Effector CD8-positive, alpha-beta T cell (primary cell): ENCODE data around the gene SP6.

Source experiments
- DNase-seq: peaks from one replicate; lab custom pipeline; 2025; lab: John Stamatoyannopoulos, UW

Gene SP6

DNA sequence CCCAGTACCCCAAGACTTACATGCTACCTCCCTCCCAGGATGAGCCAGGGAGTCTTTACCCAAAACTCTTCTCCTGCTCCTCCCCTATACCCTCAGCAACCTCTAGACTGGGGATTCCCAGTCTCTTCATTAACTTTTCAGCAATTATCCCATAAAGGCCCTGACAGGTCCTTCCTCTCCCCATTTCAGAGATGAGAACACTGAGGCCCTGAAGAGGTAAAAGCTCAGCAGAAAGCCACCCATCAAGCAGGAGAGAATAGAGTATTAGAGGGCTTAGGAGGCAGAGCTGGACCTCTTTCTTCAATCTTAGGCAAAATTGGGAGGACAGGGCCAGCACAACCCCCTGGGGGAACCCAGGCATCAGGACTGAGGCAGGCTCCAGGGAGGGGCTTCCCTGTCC is 5.9 kb upstream of the SP6 start:
- no peak for DNase-seq

DNA sequence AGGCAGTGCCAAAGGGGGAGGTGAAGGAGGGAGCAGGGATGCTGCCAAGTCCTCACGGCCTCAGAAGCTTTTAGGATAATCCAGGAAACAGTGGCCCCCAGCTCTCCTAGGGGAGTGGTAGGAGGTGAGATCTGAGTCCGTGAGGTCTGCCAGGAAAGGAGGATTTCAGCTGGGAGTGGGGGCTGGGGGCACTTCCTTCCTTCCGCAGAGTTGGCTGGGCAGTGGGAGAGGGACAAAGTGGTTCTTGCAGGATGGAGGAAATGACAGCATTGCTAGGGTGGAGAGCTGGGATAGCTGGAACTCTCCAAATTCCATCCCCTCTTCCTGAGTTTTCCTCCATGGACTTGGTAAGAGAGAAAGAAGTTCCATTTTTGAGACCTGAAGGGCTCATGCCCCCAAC is 4.8 kb upstream of the SP6 start:
- no peak for DNase-seq

- DNase-seq: no peak
These were observed 2.7 kb upstream of the SP6 start for GRCh38 chr17:47853616-47854015.

- no peak for DNase-seq
These were observed 1.4 kb upstream of the SP6 start for GRCh38 chr17:47852113-47852949.

DNA sequence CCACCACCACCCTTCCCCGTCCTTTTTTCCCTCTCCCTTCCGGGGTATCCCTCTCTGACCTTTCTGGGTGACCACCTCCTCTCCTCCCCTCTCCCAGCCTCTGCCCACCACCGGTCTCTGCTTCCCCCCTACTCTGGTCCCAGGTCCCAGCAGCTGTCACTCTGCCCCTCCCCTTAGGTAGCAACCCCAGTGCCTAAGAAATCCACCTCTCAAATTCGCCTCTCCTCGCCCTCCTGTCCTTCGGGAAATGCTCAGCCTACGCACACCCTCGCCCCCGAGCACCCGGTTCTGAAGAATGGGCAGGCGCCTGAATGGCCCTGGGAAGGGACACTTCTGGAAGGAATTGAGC is 775 bp upstream of the SP6 start:
- no peak for DNase-seq

- no peak for DNase-seq
These were observed 631 bp downstream of the SP6 start for GRCh38 chr17:47850373-47850691.

DNA sequence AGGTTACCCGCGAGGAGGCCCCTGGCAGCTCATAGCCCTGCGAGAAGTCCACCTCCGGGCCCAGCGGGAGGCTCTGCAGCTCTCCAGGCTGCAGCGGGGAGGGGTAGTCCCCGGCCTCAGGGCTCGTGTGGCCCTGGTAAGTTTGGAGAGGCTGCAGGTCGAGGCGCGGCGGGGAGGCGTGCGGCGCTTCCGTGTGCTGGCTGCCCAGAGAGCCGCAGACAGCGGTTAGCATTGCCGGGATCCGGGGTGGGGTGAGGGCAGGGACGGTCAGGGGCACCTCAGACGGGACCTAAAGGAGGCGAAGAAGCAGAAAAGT is 2.8 kb downstream of the SP6 start:
- DNase-seq: no peak

- no peak for DNase-seq
These were observed 3.4 kb downstream of the SP6 start for GRCh38 chr17:47847341-47848197.

GRCh38 chr17:47846716-47847340 is 4.1 kb downstream of the SP6 start:
- no peak for DNase-seq

GRCh38 chr17:47845716-47846075 is 5.3 kb downstream of the SP6 start:
- no peak for DNase-seq

DNA sequence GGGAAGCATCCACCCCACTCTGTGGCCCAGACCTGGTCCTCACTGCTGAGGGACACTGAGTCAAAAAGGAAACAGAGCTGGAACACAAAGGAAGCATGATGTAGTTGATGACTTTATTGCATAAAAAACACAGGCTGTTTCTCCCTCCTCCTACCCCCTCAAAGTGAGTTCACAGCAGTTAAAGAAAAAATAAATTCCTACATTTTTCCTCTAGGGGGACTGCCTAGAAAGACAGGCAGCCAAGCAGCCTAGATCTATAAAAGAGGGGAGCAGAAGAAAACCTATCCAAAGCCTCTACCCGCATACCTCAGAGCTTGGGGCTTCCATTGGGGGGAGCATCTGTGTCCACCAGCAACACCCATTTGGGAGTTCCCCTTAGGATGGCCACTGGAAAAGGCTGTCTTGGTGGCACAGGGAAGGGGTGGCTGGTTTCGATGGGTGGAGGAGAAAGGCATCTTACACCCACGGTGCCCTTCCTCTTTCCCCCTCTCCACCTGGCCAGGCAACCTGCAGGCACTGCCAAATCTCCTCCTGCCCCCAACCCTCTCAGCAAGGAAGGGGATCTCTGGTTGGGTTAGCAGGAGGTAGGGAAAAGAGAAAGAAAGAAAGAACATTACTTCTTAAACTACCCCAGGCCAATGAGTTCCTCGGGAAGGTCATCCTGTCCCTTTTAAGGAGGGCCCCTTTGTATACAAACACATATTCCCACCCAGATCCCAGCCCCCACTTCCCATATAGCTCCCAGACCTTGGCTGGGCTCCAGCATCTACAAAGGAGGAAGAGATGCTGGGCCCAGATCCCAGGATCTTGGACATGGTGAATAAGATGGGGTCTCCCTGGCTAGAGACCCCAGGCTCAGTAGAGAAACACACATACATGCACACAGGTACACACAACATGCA is 5.9 kb downstream of the SP6 start:
- DNase-seq: no peak

DNA sequence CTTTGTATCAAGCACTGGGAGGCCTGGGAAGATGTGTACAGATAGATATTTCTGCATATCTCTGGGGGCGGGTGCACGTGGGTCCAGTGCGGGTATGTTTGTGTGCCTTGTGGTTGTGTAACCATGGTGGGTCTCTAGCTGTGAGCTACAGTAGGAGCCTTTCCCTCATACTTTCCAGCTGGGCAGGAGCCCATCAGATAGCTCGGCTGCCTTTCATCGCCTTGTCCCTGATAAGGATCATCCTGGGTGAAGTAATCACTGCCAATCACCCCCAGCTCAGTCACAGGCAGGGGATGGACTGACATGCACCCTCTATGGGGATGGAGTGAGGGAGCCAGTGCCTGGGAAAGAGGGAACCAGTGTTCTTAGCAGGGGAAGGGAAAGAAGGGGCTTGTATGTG is 6.7 kb downstream of the SP6 start:
- DNase-seq: no peak

- DNase-seq: no peak
These were observed 7.6 kb downstream of the SP6 start for GRCh38 chr17:47843391-47843730.

GRCh38 chr17:47841488-47842291 is 9.3 kb downstream of the SP6 start:
- DNase-seq: no peak

DNA sequence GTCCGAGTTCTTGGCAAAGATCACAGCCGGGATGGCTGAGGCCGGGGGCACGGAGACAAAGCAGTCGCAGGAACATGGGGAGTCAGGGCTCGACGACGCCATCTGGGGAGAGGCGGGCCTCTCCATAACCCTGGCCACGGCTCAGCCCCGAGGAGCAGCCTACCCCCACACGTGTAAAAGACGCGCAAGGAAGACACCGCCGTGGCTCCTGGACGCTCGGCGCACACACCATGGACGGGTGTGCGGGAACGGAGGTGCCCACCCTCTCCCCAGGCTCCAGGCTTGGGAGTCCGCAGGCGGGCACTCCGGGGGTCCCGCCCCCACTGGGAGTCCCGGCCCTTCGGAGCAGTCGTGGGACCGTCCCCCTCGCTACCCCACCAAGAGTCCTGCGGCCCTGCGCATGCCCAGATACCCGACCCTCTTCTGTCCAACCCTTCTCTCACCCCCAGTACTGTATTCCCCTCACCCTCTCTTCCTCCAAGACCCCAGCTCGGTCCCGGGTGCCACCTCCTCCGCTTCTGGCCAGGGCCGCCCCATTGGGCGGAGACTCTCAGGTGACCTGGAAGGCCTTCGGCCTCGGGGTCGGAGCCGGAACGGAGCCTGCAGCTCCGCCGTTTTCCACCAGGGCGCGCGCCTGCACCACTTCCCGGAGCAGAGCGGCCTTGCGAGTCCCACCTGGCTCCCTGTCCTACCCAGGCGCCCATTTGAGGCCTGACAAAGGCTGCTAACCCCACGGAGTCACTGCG is 10.0 kb downstream of the SP6 start, which contains the start of gene SCRN2:
Gene SCRN2, minus strand, starts transcription at position 532 of the 746 bp plus-strand sequence. Its CDS starts 430 bp downstream, at position 102.
- DNase-seq: peak; percentile 76

DNA sequence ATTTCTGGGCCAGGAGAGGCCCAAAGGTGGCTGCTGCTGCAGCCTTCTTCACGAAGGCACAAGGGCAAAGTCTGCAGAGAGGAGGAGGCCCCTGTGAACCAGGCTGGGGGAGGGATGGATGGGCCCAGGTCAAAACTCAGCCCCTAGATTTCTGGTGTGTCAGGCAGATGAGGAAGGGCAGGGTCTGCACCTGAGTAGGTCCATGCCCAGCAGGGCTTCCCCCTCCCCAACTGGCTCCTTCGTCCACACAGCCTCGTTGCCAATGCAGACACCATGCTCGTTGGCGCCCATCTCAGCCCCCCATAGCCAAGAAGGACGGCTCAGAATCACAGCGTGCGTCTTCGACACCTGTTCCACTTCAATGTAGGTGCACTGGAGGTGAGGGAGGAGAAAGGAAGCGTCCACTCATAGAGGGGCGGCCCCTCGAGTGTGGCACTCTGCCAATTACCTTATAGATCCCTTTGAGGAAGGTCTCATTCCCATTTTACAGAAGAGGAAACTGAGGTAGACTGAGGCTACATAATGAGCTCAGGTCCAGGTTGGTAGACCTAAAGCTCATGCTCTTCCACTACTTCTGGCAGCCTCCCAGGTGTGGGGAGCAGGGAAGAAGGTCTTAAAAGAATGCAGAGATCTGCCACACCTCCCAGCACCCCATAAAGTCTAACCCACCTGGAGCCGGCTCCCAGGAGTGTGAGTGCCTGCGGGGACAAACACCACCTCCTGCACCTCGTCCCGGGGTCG is 10.8 kb downstream of the SP6 start:
- DNase-seq: no peak

GRCh38 chr17:47839071-47839470 is 11.9 kb downstream of the SP6 start:
- DNase-seq: no peak

- no peak for DNase-seq
These were observed 12.3 kb downstream of the SP6 start for GRCh38 chr17:47838636-47839035.

GRCh38 chr17:47837401-47838039 is 13.4 kb downstream of the SP6 start:
- DNase-seq: no peak
